Keratinocyte (primary cell): ENCODE measurements around the gene TXNDC2. TPM values are rescaled to one million over a fixed set of nuclear protein-coding genes. Genes with fewer than 3 reads are reported as not detected.

Source experiments
- DNase-seq: peaks from one replicate; pipeline ENCODE4 v3.0.0-alpha.2; 2011; ENCODE audit warnings: low read depth, missing footprints, low spot score
- FAIRE-seq: peaks from 2 replicates; lab custom pipeline; 2011; peaks lifted over from hg19 to GRCh38; lab: Jason Lieb, UNC
- H2AFZ ChIP-seq: 2 replicates; pipeline ENCODE4 v1.6.0; 2012; ENCODE audit warnings: low read length, control low read depth, inconsistent platforms; ENCODE audit not compliant: control insufficient read depth
- H3K27ac ChIP-seq: 2 replicates; pipeline ENCODE4 v1.5.1; 2011; ENCODE audit warnings: low read length; ENCODE audit not compliant: control insufficient read depth, insufficient read depth
- H3K27me3 ChIP-seq: 3 replicates; pipeline ENCODE4 v1.6.0; 2011; ENCODE audit warnings: low read length; ENCODE audit not compliant: control insufficient read depth, insufficient read depth; ENCODE audit errors: extremely low read depth
- H3K36me3 ChIP-seq, 2 experiments: 2 replicates in 1 of 2; 3 replicates in 1 of 2; pipeline ENCODE4 v1.5.1; 2011; ENCODE audit warnings: low read length in 2 of 2, mild to moderate bottlenecking in 1 of 2; ENCODE audit not compliant: control insufficient read depth in 2 of 2, insufficient read depth in 2 of 2; ENCODE audit errors: extremely low read depth in 1 of 2
- H3K4me1 ChIP-seq: 3 replicates; pipeline ENCODE4 v1.5.1; 2011; ENCODE audit warnings: low read length; ENCODE audit not compliant: control insufficient read depth, insufficient read depth; ENCODE audit errors: extremely low read depth
- H3K4me2 ChIP-seq: 3 replicates; pipeline ENCODE4 v1.6.0; 2011; ENCODE audit warnings: low read depth, low read length; ENCODE audit not compliant: control insufficient read depth, insufficient read depth; ENCODE audit errors: extremely low read depth
- H3K4me3 ChIP-seq, 3 experiments: fragments of 200-600 bp in 1 of 3; sonication (generic) in 1 of 3; 2 replicates in 2 of 3; 3 replicates in 1 of 3; pipeline ENCODE4 v1.5.1; 2011 to 2016; ENCODE audit warnings: low read length in 3 of 3, mild to moderate bottlenecking in 3 of 3, control low read depth in 2 of 3, inconsistent platforms in 1 of 3, low read depth in 1 of 3, mixed read lengths in 1 of 3, mixed run types in 1 of 3, moderate library complexity in 1 of 3; ENCODE audit not compliant: control insufficient read depth in 2 of 3, insufficient read depth in 2 of 3; ENCODE audit errors: extremely low read depth in 1 of 3
- H3K79me2 ChIP-seq: 2 replicates; pipeline ENCODE4 v1.6.0; 2012; ENCODE audit warnings: low read length; ENCODE audit not compliant: control insufficient read depth, insufficient read depth
- H3K9ac ChIP-seq: 3 replicates; pipeline ENCODE4 v1.6.0; 2011; ENCODE audit warnings: low read length; ENCODE audit not compliant: control insufficient read depth, insufficient read depth; ENCODE audit errors: extremely low read depth
- H3K9me1 ChIP-seq: 3 replicates; pipeline ENCODE4 v1.6.0; 2011; ENCODE audit warnings: low read length; ENCODE audit not compliant: control insufficient read depth, insufficient read depth; ENCODE audit errors: extremely low read depth
- H3K9me3 ChIP-seq: 2 replicates; pipeline ENCODE4 v1.5.1; 2012; ENCODE audit warnings: low read depth, low read length; ENCODE audit not compliant: control insufficient read depth
- H4K20me1 ChIP-seq: 3 replicates; pipeline ENCODE4 v1.6.0; 2011; ENCODE audit warnings: low read length; ENCODE audit not compliant: control insufficient read depth, insufficient read depth; ENCODE audit errors: extremely low read depth
- CTCF ChIP-seq, 3 experiments: IDR thresholded peaks in 1 of 3; conservative IDR thresholded peaks in 1 of 3; optimal IDR thresholded peaks in 1 of 3; 2 replicates in 2 of 3; 3 replicates in 1 of 3; pipeline versions ENCODE3 to v1.5.1; 2011; ENCODE audit warnings: low read length in 3 of 3, mild to moderate bottlenecking in 3 of 3, moderate library complexity in 2 of 3, control low read depth in 1 of 3, inconsistent platforms in 1 of 3; ENCODE audit not compliant: insufficient read depth in 2 of 3; ENCODE audit errors: extremely low read depth in 1 of 3
- EZH2 ChIP-seq: IDR thresholded peaks from one replicate; pipeline ENCODE4 v1.6.1; 2012; ENCODE audit warnings: inconsistent platforms, mild to moderate bottlenecking, low read length, moderate library complexity
- dilution Hi-C: fragments of 300-500 bp; cut with MboI; formaldehyde crosslinking; loops from one replicate; pipeline ENCODE4 v1.7.0; 2020; ENCODE audit warnings: low sequenced_read_pairs; ENCODE audit not compliant: extremely low pct_ligation_motif_present
- polyA plus RNA-seq, 5 experiments: library from polyadenylated mRNA; depleted of rRNA in 3 of 5; stranded (reverse) in 3 of 5; stranded (forward) in 1 of 5; unstranded in 1 of 5; fragments of >200 nt; gene quantifications; 1 replicate in 1 of 5; 2 replicates in 3 of 5; 3 replicates in 1 of 5; pipeline versions ENCODE4 v1.2.1 to v1.2.3, GENCODE V29; 2011 to 2012; ENCODE audit warnings: missing spikeins in 2 of 5, low read depth in 1 of 5, low replicate concordance in 1 of 5

TXNDC2 gene
- polyA plus RNA-seq, 1 donor (not counting 4 experiments of a cell fraction or from before 2014, with no cell fraction given): not detected

GRCh38 chr18:9887992-9888391 lies 2.2 kb downstream of the TXNDC2 start:
- Histone ChIP-seq H3K27ac (no peak overlapping the region), H3K4me1 (no peaks in the 10 kb centered on the region), H3K27me3 (no peaks in the 10 kb centered on the region), H3K4me2 (no peak overlapping the region), H3K9me3 (no peaks in the 10 kb centered on the region), H2AFZ (no peak overlapping the region), H4K20me1 (no peaks in the 10 kb centered on the region), H3K9ac (no peak overlapping the region), H3K4me3 (no peak overlapping the region), H3K79me2 (no peaks in the 10 kb centered on the region), H3K36me3 (no peaks in the 10 kb centered on the region), H3K9me1 (no peaks in the 10 kb centered on the region)
- dilution Hi-C loops: no loop called here
- FAIRE-seq (no peak), DNase-seq (no peak)
- no peak for TF ChIP-seq EZH2
- no peak for TF ChIP-seq CTCF (optimal IDR thresholded peaks at IDR 0.05 in 1 of 3, IDR thresholded peaks at IDR 0.05 in 1 of 3, conservative IDR thresholded peaks at IDR 0.05 in 1 of 3; ENCODE audit: extremely low read depth in 1 of 3, insufficient read depth in 2 of 3, low read length in 3 of 3)

- Histone ChIP-seq H3K79me2 (no peaks in the 10 kb centered on the region), H3K4me1 (peaks cover 8% of the 10 kb centered on the region), H3K9me1 (no peaks in the 10 kb centered on the region), H3K4me2 (no peak overlapping the region), H3K4me3 (no peak overlapping the region), H3K27ac (no peak overlapping the region), H3K27me3 (no peaks in the 10 kb centered on the region), H3K9ac (no peak overlapping the region), H3K36me3 (no peaks in the 10 kb centered on the region), H2AFZ (no peak overlapping the region), H4K20me1 (no peaks in the 10 kb centered on the region), H3K9me3 (no peaks in the 10 kb centered on the region)
- dilution Hi-C loops: no loop called here
- no peak for DNase-seq
- TF ChIP-seq CTCF (optimal IDR thresholded peaks at IDR 0.05 in 1 of 3, IDR thresholded peaks at IDR 0.05 in 1 of 3, conservative IDR thresholded peaks at IDR 0.05 in 1 of 3; ENCODE audit: extremely low read depth in 1 of 3, insufficient read depth in 2 of 3, low read length in 3 of 3): no peak
- TF ChIP-seq EZH2: no peak
- no peak for FAIRE-seq
Observed at GRCh38 chr18:9890196-9890595, 4.4 kb downstream of the TXNDC2 start.
